Measurements from ENCODE around the gene RHEBL1.

DNA sequence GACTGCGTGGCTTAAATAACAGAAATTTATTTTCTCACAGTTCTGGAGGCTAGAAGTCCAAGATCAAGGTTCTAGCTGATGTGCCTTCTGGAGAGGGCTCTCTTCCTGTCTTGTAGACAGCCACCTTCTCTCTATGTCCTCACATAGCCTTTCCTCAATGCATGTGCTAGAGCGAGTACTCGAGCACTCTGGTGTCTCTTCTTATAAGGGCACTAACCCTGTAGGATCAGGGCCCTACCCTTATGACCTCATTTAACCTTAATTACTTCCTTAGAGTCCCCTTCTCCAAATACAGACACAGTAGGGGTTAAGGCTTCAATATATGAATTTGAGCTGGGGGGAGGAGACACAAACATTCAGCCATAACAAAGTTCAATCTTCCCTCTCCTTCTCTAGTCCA lies 14.7 kb upstream of the RHEBL1 start:
- TF ChIP-seq EP300 (IDR thresholded peaks at IDR 0.05), result no peak
- TF ChIP-seq, protein P1, sequence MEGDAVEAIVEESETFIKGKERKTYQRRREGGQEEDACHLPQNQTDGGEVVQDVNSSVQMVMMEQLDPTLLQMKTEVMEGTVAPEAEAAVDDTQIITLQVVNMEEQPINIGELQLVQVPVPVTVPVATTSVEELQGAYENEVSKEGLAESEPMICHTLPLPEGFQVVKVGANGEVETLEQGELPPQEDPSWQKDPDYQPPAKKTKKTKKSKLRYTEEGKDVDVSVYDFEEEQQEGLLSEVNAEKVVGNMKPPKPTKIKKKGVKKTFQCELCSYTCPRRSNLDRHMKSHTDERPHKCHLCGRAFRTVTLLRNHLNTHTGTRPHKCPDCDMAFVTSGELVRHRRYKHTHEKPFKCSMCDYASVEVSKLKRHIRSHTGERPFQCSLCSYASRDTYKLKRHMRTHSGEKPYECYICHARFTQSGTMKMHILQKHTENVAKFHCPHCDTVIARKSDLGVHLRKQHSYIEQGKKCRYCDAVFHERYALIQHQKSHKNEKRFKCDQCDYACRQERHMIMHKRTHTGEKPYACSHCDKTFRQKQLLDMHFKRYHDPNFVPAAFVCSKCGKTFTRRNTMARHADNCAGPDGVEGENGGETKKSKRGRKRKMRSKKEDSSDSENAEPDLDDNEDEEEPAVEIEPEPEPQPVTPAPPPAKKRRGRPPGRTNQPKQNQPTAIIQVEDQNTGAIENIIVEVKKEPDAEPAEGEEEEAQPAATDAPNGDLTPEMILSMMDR (IDR thresholded peaks at IDR 0.05), result no peak

All from ovary (tissue), 3 donors.